SJSA1 (cell line): ENCODE measurements around the gene GSC2. TPM values are rescaled to one million over a fixed set of nuclear protein-coding genes. Genes with fewer than 3 reads are reported as not detected.

Experiments used
- DNase-seq, 2 experiments: peaks; one replicate each; pipeline ENCODE4 v3.0.0-alpha.2; 2015 to 2020; ENCODE audit warnings: low spot score in 2 of 2, low read depth in 1 of 2
- H3K27ac ChIP-seq: fragments of 250-450 bp; sonication (Bioruptor Pico); 2 replicates; pipeline ENCODE4 v1.5.1; 2020; ENCODE audit warnings: mild to moderate bottlenecking, moderate library complexity
- H3K27me3 ChIP-seq: fragments of 250-450 bp; sonication (Bioruptor Pico); replicated peaks from 2 replicates; pipeline ENCODE4 v1.5.1; 2020; ENCODE audit warnings: mild to moderate bottlenecking, moderate library complexity
- H3K36me3 ChIP-seq: fragments of 250-450 bp; sonication (Bioruptor Pico); 2 replicates; pipeline ENCODE4 v1.5.1; 2020; ENCODE audit warnings: mild to moderate bottlenecking
- H3K4me1 ChIP-seq: fragments of 250-450 bp; sonication (Bioruptor Pico); replicated peaks from 2 replicates; pipeline ENCODE4 v1.6.1; 2021; ENCODE audit warnings: mild to moderate bottlenecking
- H3K4me3 ChIP-seq: fragments of 250-450 bp; sonication (Bioruptor Pico); 2 replicates; pipeline ENCODE4 v1.5.1; 2020; ENCODE audit warnings: mild to moderate bottlenecking
- H3K9me3 ChIP-seq: fragments of 250-450 bp; sonication (Bioruptor Pico); replicated peaks from 2 replicates; pipeline ENCODE4 v1.5.1; 2020; ENCODE audit warnings: mild to moderate bottlenecking
- total RNA-seq: library from RNA; depleted of rRNA; stranded (reverse); fragments of >200 nt; shearing (Covaris generic); gene quantifications from 2 replicates; pipeline ENCODE4 v1.2.3, GENCODE V29; 2014

The GSC2 gene
- total RNA-seq, 1 experiment from 2014 or later = not detected

GRCh38 chr22:19139974-19140373 lies 10.1 kb downstream of the GSC2 start:
- peaks cover 5% of the 10 kb centered on the region for H3K4me1 ChIP-seq
- no peaks in the 10 kb centered on the region for H3K9me3 ChIP-seq
- H3K27ac ChIP-seq = no peak overlapping the region
- H3K27me3 ChIP-seq = no peaks in the 10 kb centered on the region
- peaks cover 71% of the 10 kb centered on the region for H3K36me3 ChIP-seq
- H3K4me3 ChIP-seq = no peak overlapping the region
- DNase-seq = no peak

GRCh38 chr22:19139001-19139356 lies 11.1 kb downstream of the GSC2 start:
- no peak for DNase-seq
- Histone ChIP-seq H3K4me3 (no peak overlapping the region), H3K27ac (no peak overlapping the region), H3K27me3 (no peaks in the 10 kb centered on the region), H3K9me3 (no peaks in the 10 kb centered on the region), H3K36me3 (peaks cover 81% of the 10 kb centered on the region), H3K4me1 (peaks cover 5% of the 10 kb centered on the region)

DNA sequence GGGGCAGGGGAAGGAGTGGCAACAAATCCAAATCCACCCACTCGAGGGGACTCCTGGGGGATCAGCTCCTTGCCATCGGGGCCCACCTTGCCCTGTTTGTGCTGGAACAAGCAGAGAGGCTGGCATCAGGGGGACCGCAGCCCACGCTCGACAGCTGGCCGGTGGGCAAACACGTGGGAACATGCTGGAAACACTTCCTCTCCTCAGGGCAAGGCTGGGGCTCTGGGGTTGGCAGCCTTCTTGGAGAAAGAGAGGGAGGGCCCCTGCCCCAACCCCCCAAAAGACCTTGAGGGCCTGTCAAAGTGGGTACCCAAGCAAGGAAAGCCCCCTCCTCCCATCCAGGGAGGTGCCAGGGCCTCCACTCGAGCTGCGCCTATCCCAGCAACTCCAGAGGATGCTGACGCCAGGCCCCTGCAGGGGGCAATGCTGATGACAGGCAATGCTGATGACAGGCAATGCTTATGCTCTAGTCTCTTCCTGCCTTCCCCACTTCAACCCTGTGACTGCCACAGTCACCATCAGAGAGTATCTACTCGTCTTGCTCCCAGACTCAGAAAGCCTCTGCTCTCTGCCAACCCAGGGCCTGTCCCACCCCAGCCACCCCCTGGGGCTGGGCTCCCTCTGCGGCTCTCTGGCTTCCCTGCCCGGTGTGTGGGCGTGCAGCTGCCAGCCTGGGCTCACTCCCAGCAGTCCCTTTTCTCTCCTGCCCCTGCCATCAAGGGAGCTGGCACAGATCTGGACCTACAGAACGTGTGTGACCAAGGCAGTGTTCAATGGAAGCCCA lies 11.7 kb downstream of the GSC2 start:
- Histone ChIP-seq H3K4me3 (no peak overlapping the region), H3K27me3 (no peaks in the 10 kb centered on the region), H3K9me3 (no peaks in the 10 kb centered on the region), H3K27ac (no peak overlapping the region), H3K4me1 (peaks cover 1% of the 10 kb centered on the region), H3K36me3 (peaks cover 87% of the 10 kb centered on the region)
- DNase-seq = no peak

- Histone ChIP-seq H3K4me1 (no peaks in the 10 kb centered on the region), H3K27me3 (no peaks in the 10 kb centered on the region), H3K36me3 (peaks cover 93% of the 10 kb centered on the region), H3K27ac (no peak overlapping the region), H3K9me3 (no peaks in the 10 kb centered on the region), H3K4me3 (no peak overlapping the region)
- DNase-seq = no peak
These were observed 12.5 kb downstream of the GSC2 start for GRCh38 chr22:19137384-19138216.

GRCh38 chr22:19136915-19137314 lies 13.2 kb downstream of the GSC2 start:
- no peaks in the 10 kb centered on the region for H3K27me3 ChIP-seq
- DNase-seq = no peak
- no peaks in the 10 kb centered on the region for H3K4me1 ChIP-seq
- no peak overlapping the region for H3K4me3 ChIP-seq
- H3K9me3 ChIP-seq = no peaks in the 10 kb centered on the region
- no peak overlapping the region for H3K27ac ChIP-seq
- peaks cover 93% of the 10 kb centered on the region for H3K36me3 ChIP-seq

- no peak overlapping the region for H3K4me3 ChIP-seq
- no peaks in the 10 kb centered on the region for H3K4me1 ChIP-seq
- no peaks in the 10 kb centered on the region for H3K9me3 ChIP-seq
- H3K27ac ChIP-seq = no peak overlapping the region
- peaks cover 77% of the 10 kb centered on the region for H3K36me3 ChIP-seq
- DNase-seq = no peak
- H3K27me3 ChIP-seq = no peaks in the 10 kb centered on the region
These were observed 15.2 kb downstream of the GSC2 start for GRCh38 chr22:19134874-19135273.

DNA sequence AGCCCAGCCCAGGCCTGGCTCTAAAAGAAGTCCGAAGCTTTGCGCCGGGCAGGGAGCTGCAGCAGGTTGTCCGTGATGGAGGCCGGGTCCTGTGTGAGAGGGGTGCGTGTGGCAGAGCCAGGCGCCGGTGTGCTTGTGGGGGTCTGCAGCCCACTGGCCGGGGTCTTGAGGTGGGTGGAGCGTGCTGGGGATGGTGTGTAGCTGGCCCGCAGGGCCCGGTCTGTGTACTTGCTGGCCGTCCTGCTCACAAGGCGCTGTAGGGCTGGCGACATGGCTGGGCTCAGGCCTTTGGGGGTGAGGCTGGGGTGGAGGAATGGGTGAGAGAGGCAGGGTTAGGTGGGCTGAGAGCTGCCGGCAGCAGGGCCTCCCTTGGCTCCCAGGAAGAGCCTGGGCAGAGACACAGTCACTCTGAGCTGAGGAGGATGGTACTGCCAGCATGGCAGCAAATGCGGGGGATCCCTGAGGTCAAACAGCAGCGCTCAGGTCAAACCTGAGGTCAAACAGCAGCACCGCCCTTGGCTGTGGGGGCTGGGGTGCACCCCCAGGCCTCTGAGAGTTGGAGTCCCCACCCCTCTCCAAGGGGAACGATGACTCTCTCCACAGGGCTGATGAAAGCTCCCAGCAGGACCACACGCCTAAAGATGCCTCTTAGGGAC lies 15.8 kb downstream of the GSC2 start:
- Histone ChIP-seq H3K9me3 (no peaks in the 10 kb centered on the region), H3K4me3 (no peak overlapping the region), H3K27ac (no peak overlapping the region), H3K27me3 (no peaks in the 10 kb centered on the region), H3K36me3 (peaks cover 72% of the 10 kb centered on the region), H3K4me1 (no peaks in the 10 kb centered on the region)
- no peak for DNase-seq

GRCh38 chr22:19133561-19133960 lies 16.5 kb downstream of the GSC2 start:
- Histone ChIP-seq H3K4me1 (no peaks in the 10 kb centered on the region), H3K36me3 (peaks cover 64% of the 10 kb centered on the region)

GRCh38 chr22:19132693-19133400 lies 17.2 kb downstream of the GSC2 start:
- Histone ChIP-seq H3K4me3 (no peak overlapping the region), H3K9me3 (no peaks in the 10 kb centered on the region), H3K27ac (no peak overlapping the region), H3K4me1 (no peaks in the 10 kb centered on the region), H3K36me3 (peaks cover 57% of the 10 kb centered on the region), H3K27me3 (no peaks in the 10 kb centered on the region)
- no peak for DNase-seq

More at GRCh38 chr22:19133561-19133960, 16.5 kb downstream of the GSC2 start:
- DNase-seq = no peak
- H3K4me3 ChIP-seq = no peak overlapping the region
- H3K27me3 ChIP-seq = no peaks in the 10 kb centered on the region
- no peaks in the 10 kb centered on the region for H3K9me3 ChIP-seq
- no peak overlapping the region for H3K27ac ChIP-seq

GRCh38 chr22:19132153-19132552 lies 17.9 kb downstream of the GSC2 start:
- Histone ChIP-seq H3K27ac (no peak overlapping the region), H3K36me3 (peaks cover 50% of the 10 kb centered on the region), H3K4me1 (no peaks in the 10 kb centered on the region), H3K4me3 (no peak overlapping the region), H3K9me3 (no peaks in the 10 kb centered on the region), H3K27me3 (no peaks in the 10 kb centered on the region)
- DNase-seq = no peak

DNA sequence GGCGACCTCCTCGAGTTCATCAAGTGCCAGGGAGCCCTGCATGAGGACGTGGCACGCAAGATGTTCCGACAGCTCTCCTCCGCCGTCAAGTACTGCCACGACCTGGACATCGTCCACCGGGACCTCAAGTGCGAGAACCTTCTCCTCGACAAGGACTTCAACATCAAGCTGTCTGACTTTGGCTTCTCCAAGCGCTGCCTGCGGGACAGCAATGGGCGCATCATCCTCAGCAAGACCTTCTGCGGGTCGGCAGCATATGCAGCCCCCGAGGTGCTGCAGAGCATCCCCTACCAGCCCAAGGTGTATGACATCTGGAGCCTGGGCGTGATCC lies 18.4 kb downstream of the GSC2 start:
- no peak for DNase-seq
- H3K4me1 ChIP-seq = no peaks in the 10 kb centered on the region
- no peak overlapping the region for H3K4me3 ChIP-seq
- no peaks in the 10 kb centered on the region for H3K27me3 ChIP-seq
- no peaks in the 10 kb centered on the region for H3K9me3 ChIP-seq
- H3K36me3 ChIP-seq = peaks cover 45% of the 10 kb centered on the region
- no peak overlapping the region for H3K27ac ChIP-seq

DNA sequence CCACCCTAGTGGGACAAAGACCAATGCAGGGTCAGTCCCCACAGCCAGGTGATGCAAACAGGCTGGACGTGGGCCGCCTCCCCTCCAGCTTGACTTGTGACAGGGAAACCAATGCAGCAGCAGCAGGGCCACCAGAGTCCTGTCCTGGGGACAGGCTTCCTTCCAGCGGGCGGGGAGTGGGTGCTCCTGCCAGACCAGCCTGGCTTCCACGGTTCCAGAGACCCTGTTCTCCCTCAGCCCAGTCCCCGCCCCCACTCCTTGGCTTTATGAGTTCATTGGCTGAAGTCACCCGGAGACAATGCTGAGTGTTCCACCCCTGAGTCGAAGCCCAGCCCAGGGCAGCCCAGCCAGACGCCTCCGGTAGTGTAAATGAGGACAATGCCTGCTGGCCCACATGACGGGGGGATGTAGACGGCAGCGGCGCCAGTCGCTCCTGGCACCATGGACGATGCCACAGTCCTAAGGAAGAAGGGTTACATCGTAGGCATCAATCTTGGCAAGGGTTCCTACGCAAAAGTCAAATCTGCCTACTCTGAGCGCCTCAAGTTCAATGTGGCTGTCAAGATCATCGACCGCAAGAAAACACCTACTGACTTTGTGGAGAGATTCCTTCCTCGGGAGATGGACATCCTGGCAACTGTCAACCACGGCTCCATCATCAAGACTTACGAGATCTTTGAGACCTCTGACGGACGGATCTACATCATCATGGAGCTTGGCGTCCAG lies 19.0 kb downstream of the GSC2 start, which contains the start of gene TSSK2:
TSS of gene TSSK2 (plus strand) at position 350 of the 726 bp plus-strand sequence. CDS start at position 442, 92 bp downstream.
- Histone ChIP-seq H3K4me1 (no peaks in the 10 kb centered on the region), H3K27ac (no peak within 1 kb of the TSS), H3K27me3 (no peaks in the 10 kb centered on the region), H3K36me3 (peaks cover 40% of the 10 kb centered on the region), H3K9me3 (no peaks in the 10 kb centered on the region), H3K4me3 (no peak within 1 kb of the TSS)
- no peak for DNase-seq

GRCh38 chr22:19129871-19130270 lies 20.2 kb downstream of the GSC2 start:
- Histone ChIP-seq H3K4me1 (no peaks in the 10 kb centered on the region), H3K9me3 (no peaks in the 10 kb centered on the region), H3K36me3 (peaks cover 34% of the 10 kb centered on the region), H3K27me3 (no peaks in the 10 kb centered on the region), H3K4me3 (no peak overlapping the region), H3K27ac (no peak overlapping the region)
- no peak for DNase-seq
